ENCODE measurements around the gene BLOC1S2.
"Not testable (repeated sequence)": the region's sequence is repeated elsewhere in the genome, so short reads cannot be mapped to it uniquely, and the experiment has no call there.

The BLOC1S2 gene

GRCh38 chr10:100289641-100290040 lies 3.2 kb upstream of the BLOC1S2 start:
- no peak for DNase-seq

- no peak for DNase-seq
Observed at GRCh38 chr10:100288196-100288595, 1.7 kb upstream of the BLOC1S2 start.

- no peak for DNase-seq
Observed at GRCh38 chr10:100287756-100288155, 1.3 kb upstream of the BLOC1S2 start.

GRCh38 chr10:100285326-100285725 lies 1.2 kb downstream of the BLOC1S2 start:
- DNase-seq, result not testable (repeated sequence)

- no peak for DNase-seq
Observed at GRCh38 chr10:100282907-100283306, 3.6 kb downstream of the BLOC1S2 start.

GRCh38 chr10:100276971-100277370 lies 9.5 kb downstream of the BLOC1S2 start:
- DNase-seq, result not testable (repeated sequence)

- DNase-seq, result peak; percentile 84
Observed at GRCh38 chr10:100267239-100268104, 19.0 kb downstream of the BLOC1S2 start, which contains the start of gene CWF19L1. TSS of gene CWF19L1 (minus strand) at chr10:100267638. CDS start at chr10:100267593, 45 bp downstream.

- DNase-seq, result no peak
Observed at GRCh38 chr10:100265821-100266485, 20.5 kb downstream of the BLOC1S2 start.

- no peak for DNase-seq
Observed at GRCh38 chr10:100254191-100254590, 32.3 kb downstream of the BLOC1S2 start.

GRCh38 chr10:100253041-100253440 lies 33.4 kb downstream of the BLOC1S2 start:
- no peak for DNase-seq

GRCh38 chr10:100248820-100249219 lies 37.7 kb downstream of the BLOC1S2 start:
- no peak for DNase-seq

- DNase-seq, result no peak
Observed at GRCh38 chr10:100245484-100246220, 40.8 kb downstream of the BLOC1S2 start.

- DNase-seq, result no peak
Observed at GRCh38 chr10:100239851-100240250, 46.6 kb downstream of the BLOC1S2 start.

GRCh38 chr10:100238429-100238828 lies 48.1 kb downstream of the BLOC1S2 start:
- DNase-seq, result no peak

GRCh38 chr10:100232101-100232500 lies 54.4 kb downstream of the BLOC1S2 start:
- DNase-seq, result peak; percentile 7

- DNase-seq, result no peak
Observed at GRCh38 chr10:100229819-100230422, 56.6 kb downstream of the BLOC1S2 start.

- DNase-seq, result no peak
Observed at GRCh38 chr10:100223879-100224278, 62.6 kb downstream of the BLOC1S2 start.

All from fibroblast of skin of right quadriceps (primary cell).